K562 (cell line): ENCODE results near the gene MAP3K6. TPM values are rescaled to one million over a fixed set of nuclear protein-coding genes. Genes with fewer than 3 reads are reported as not detected.

Source experiments
- ATAC-seq: fragments of 200-7000 bp; cut with Tn5 transposase; 3 replicates; pipeline ENCODE4 v1.9.1; 2020; ENCODE audit warnings: moderate library complexity
- BruUV-seq: library from RNA; stranded (reverse); fragments of 400-500 nt; replicated peaks from 2 replicates; lab custom pipeline; 2021; lab: Mats Ljungman, UMichigan
- CTCF ChIA-PET: fragments of 300-600 bp; formaldehyde crosslinking; extraction: SDS; loops from one replicate; lab custom pipeline; 2021; ENCODE audit warnings: low intra/inter-chr PET ratio; lab: Yijun Ruan, JAX
- POLR2A ChIA-PET: fragments of 300-600, 350-650 bp; sonication (Branson Sonifier 250); formaldehyde crosslinking; extraction: SDS; loops from one replicate; lab custom pipeline; 2021; ENCODE audit warnings: antibody characterized with exemption, inconsistent platforms; lab: Yijun Ruan, JAX
- DNase-seq, 4 experiments: peaks; one replicate each; pipeline versions ENCODE4 v3.0.0 to v3.0.0-alpha.2; 2011 to 2018; ENCODE audit warnings: low spot score in 3 of 4, mixed read lengths in 3 of 4; ENCODE audit errors: extremely low read depth in 1 of 4
- FAIRE-seq: peaks from 2 replicates; lab custom pipeline; 2011; peaks lifted over from hg19 to GRCh38; lab: Jason Lieb, UNC
- H2AFZ ChIP-seq: 2 replicates; pipeline ENCODE4 v1.6.0; 2011; ENCODE audit warnings: low read depth, low read length, control low read depth, inconsistent platforms
- H3K27ac ChIP-seq: fragments of 200-600 bp; 3 replicates; pipeline ENCODE4 v1.8.0; 2011; ENCODE audit warnings: low read depth, mild to moderate bottlenecking, control low read depth, inconsistent platforms, low read length, moderate library complexity, mixed read lengths; ENCODE audit errors: extremely low read depth
- H3K27me3 ChIP-seq, 2 experiments: fragments of 300-600 bp in 1 of 2; 2 replicates in 1 of 2; 3 replicates in 1 of 2; pipeline versions ENCODE4 v1.6.0 to v1.8.0; 2011; ENCODE audit warnings: inconsistent platforms in 2 of 2, low read length in 2 of 2, mild to moderate bottlenecking in 1 of 2, mixed read lengths in 1 of 2, moderate library complexity in 1 of 2; ENCODE audit not compliant: control insufficient read depth in 2 of 2, insufficient read depth in 2 of 2
- H3K36me3 ChIP-seq: fragments of 300-600 bp; 3 replicates; pipeline ENCODE4 v1.8.0; 2011; ENCODE audit warnings: mild to moderate bottlenecking, low read length, inconsistent platforms; ENCODE audit not compliant: control insufficient read depth, insufficient read depth
- H3K4me1 ChIP-seq, 2 experiments: fragments of 200-600 bp in 1 of 2; replicated peaks in 1 of 2; 2 replicates in 1 of 2; 3 replicates in 1 of 2; pipeline versions ENCODE4 v1.5.1 to v1.8.0; 2011; ENCODE audit warnings: inconsistent platforms in 2 of 2, low read length in 2 of 2, mild to moderate bottlenecking in 1 of 2, mixed read lengths in 1 of 2, moderate library complexity in 1 of 2; ENCODE audit not compliant: control insufficient read depth in 2 of 2, insufficient read depth in 2 of 2
- H3K4me2 ChIP-seq: 2 replicates; pipeline ENCODE4 v1.6.1; 2011; ENCODE audit warnings: low read length, control low read depth, inconsistent platforms, mixed read lengths; ENCODE audit not compliant: insufficient read depth
- H3K4me3 ChIP-seq: fragments of 200-600 bp; sonication (generic), shearing (Covaris generic); 2 replicates; pipeline ENCODE4 v1.5.1; 2016; ENCODE audit warnings: control low read depth, inconsistent platforms
- H3K79me2 ChIP-seq: fragments of 200-600 bp; 3 replicates; pipeline ENCODE4 v1.8.0; 2011; ENCODE audit warnings: low read length, inconsistent platforms; ENCODE audit not compliant: control insufficient read depth, insufficient read depth
- H3K9ac ChIP-seq, 2 experiments: 2 replicates each; pipeline versions ENCODE4 v1.6.0 to v1.6.1; 2011; ENCODE audit warnings: low read depth in 2 of 2, low read length in 2 of 2, control low read depth in 1 of 2, inconsistent platforms in 1 of 2, mild to moderate bottlenecking in 1 of 2, mixed read lengths in 1 of 2; ENCODE audit not compliant: insufficient read depth in 1 of 2
- H3K9me1 ChIP-seq: one replicate; pipeline ENCODE4 v1.6.0; 2011; ENCODE audit warnings: inconsistent platforms, mild to moderate bottlenecking, low read length, moderate library complexity; ENCODE audit not compliant: control insufficient read depth, insufficient read depth
- H3K9me3 ChIP-seq: replicated peaks from 2 replicates; pipeline ENCODE4 v1.5.1; 2011; ENCODE audit warnings: low read depth, low read length, inconsistent platforms; ENCODE audit not compliant: control insufficient read depth, insufficient read depth
- H4K20me1 ChIP-seq: replicated peaks from 2 replicates; pipeline ENCODE4 v1.6.1; 2011; ENCODE audit warnings: low read length, inconsistent platforms, mixed read lengths; ENCODE audit not compliant: control insufficient read depth, insufficient read depth
- ATF2 ChIP-seq: sonication (generic); formaldehyde crosslinking; IDR thresholded peaks from 2 replicates; pipeline ENCODE4 v1.8.1; 2022; ENCODE audit warnings: missing genetic modification reagents
- CEBPG ChIP-seq, 3 experiments: fragments of 200-800 bp in 1 of 3; sonication (Bioruptor generic) in 1 of 3; sonication (generic) in 1 of 3; formaldehyde crosslinking in 1 of 3; IDR thresholded peaks in 2 of 3; conservative IDR thresholded peaks in 1 of 3; 2 replicates each; pipeline versions ENCODE4 v1.6.1 to v1.8.0; 2016 to 2022; ENCODE audit warnings: missing compliant biosample characterization in 2 of 3, missing genetic modification characterization in 2 of 3, mild to moderate bottlenecking in 1 of 3, missing genetic modification reagents in 1 of 3
- COPS2 ChIP-seq: fragments of 450-650 bp; conservative IDR thresholded peaks from 2 replicates; pipeline ENCODE4 v1.6.1; 2016; ENCODE audit warnings: mild to moderate bottlenecking, moderate library complexity
- ILF3 ChIP-seq: fragments of 450-650 bp; IDR thresholded peaks from 2 replicates; pipeline ENCODE4 v1.6.1; 2018; ENCODE audit warnings: antibody characterized with exemption, mild to moderate bottlenecking, moderate library complexity, borderline replicate concordance
- NR2C1 ChIP-seq, 2 experiments: fragments of 450-650 bp; IDR thresholded peaks; 2 replicates each; pipeline ENCODE4 v1.6.1; 2017; ENCODE audit warnings: mild to moderate bottlenecking in 2 of 2, antibody characterized with exemption in 1 of 2, inconsistent platforms in 1 of 2, missing compliant biosample characterization in 1 of 2, missing genetic modification characterization in 1 of 2
- ZNF197 ChIP-seq: fragments of 200-800 bp; sonication (Bioruptor generic); IDR thresholded peaks from 2 replicates; pipeline ENCODE4 v1.6.1; 2016; ENCODE audit warnings: low read depth, missing genetic modification characterization, missing compliant biosample characterization
- whole genome bisulfite sequencing: fragments of 100-300 bp; shearing (Covaris generic); methylation state at CpG from one replicate; pipeline ENCODE4 v1.1.6; 2016; ENCODE audit warnings: low coverage, mixed read lengths; ENCODE audit not compliant: insufficient coverage; ENCODE audit errors: missing lambda C conversion rate; 5-methylcytosine and 5-hydroxymethylcytosine counted together
- in situ Hi-C: fragments of 300-500 bp; cut with MboI; formaldehyde crosslinking; loops from 4 replicates; pipeline ENCODE4 v1.15.0; 2018; ENCODE audit warnings: inconsistent platforms, mixed read lengths
- intact Hi-C: fragments of 100-400 bp; cut with micrococcal nuclease; formaldehyde crosslinking; loops from 2 replicates; pipeline ENCODE4 v1.14.2; 2022
- polyA plus RNA-seq, 8 experiments: library from polyadenylated mRNA; depleted of rRNA in 4 of 8; stranded (reverse) in 5 of 8; unstranded in 3 of 8; fragments of >200 nt; fragmentation: Nextera tagmentation in 2 of 8; fragmentation: Illumina TruSeq in 1 of 8; extraction: Ambion mirVana in 2 of 8; extraction: Trizol in 1 of 8; gene quantifications; 2 replicates each; pipeline versions ENCODE4 v1.2.1 to v1.2.3, GENCODE V29; 2011 to 2014; ENCODE audit warnings: inconsistent platforms in 1 of 8, missing spikeins in 1 of 8
- total RNA-seq, 7 experiments: library from RNA; depleted of rRNA in 6 of 7; stranded (reverse); fragments of >200 nt in 6 of 7; fragmentation: Illumina TruSeq in 2 of 7; extraction: Trizol in 2 of 7; gene quantifications; 2 replicates each; pipeline versions ENCODE4 v1.2.1 to v1.2.3, GENCODE V29; 2011 to 2021; ENCODE audit warnings: low replicate concordance in 1 of 7
- TF ChIP-seq, protein P1 (sequence below): fragments of 250-450 bp; sonication (Bioruptor Pico); IDR thresholded peaks from 2 replicates; pipeline ENCODE4 v1.5.0; 2021; ENCODE audit warnings: mild to moderate bottlenecking, borderline replicate concordance
- TF ChIP-seq, protein P2 (sequence below): sonication (generic); formaldehyde crosslinking; IDR thresholded peaks from 2 replicates; pipeline ENCODE4 v1.8.0; 2022; ENCODE audit warnings: missing genetic modification reagents, mild to moderate bottlenecking, moderate library complexity, borderline replicate concordance
- TF ChIP-seq, protein P3 (sequence below): fragments of 450-650 bp; IDR thresholded peaks from 2 replicates; pipeline ENCODE4 v1.6.1; 2016; ENCODE audit warnings: missing biosample characterization, missing genetic modification characterization
- TF ChIP-seq, protein P4 (sequence below): sonication (generic); formaldehyde crosslinking; IDR thresholded peaks from 2 replicates; pipeline ENCODE4 v1.8.1; 2023; ENCODE audit warnings: mild to moderate bottlenecking, missing genetic modification reagents

Gene MAP3K6
- total and polyA plus RNA-seq, 9 of the 15 experiments (the other 6 are each of a cell fraction or from before 2014, with no cell fraction given): 0.99 to 21.9 (median 7.0) TPM

GRCh38 chr1:27364696-27365371, 1.9 kb downstream of the MAP3K6 start:
- Histone ChIP-seq H3K27ac (peak overlapping the region; percentile 78), H3K27me3 (no peaks in the 10 kb centered on the region), H3K4me2 (peak overlapping the region; percentile 84), H3K9ac (peak overlapping the region; percentile 71 to 85), H3K9me3 (no peaks in the 10 kb centered on the region), H3K4me1 (peaks cover 22 to 64% of the 10 kb centered on the region in 2 experiments; a peak in 4 of 5 replicates), H3K79me2 (no peaks in the 10 kb centered on the region), H3K9me1 (no peaks in the 10 kb centered on the region), H3K4me3 (peak overlapping the region; percentile 82), H3K36me3 (no peaks in the 10 kb centered on the region), H2AFZ (peak overlapping the region; percentile 77), H4K20me1 (no peaks in the 10 kb centered on the region; the same call in 1 of the 2 replicates)
- ChIA-PET POLR2A (interaction anchor here (0.5 to 3.3 kb wide), 16 partner anchors 8 to 1216 kb away, joined by 3 to 20 read pairs (median 4); partner anchors contain the start of genes CD164L2, FCN3 and SYTL1), CTCF (no interaction called here)
- no peak; the same call in 2 of the 3 replicates for ATAC-seq
- DNase-seq: no peak
- no peak for FAIRE-seq
- in situ Hi-C loops (no loop called here), intact Hi-C loops (loop anchor here (10.0 kb wide), 1 partner anchor 170 kb away; no protein-coding TSS in a partner anchor)
- 66% methylated on average over 11 of the region's 11 CpGs for whole genome bisulfite sequencing
- TSS peak; percentile 73 for BruUV-seq
- TF ChIP-seq, protein P1, sequence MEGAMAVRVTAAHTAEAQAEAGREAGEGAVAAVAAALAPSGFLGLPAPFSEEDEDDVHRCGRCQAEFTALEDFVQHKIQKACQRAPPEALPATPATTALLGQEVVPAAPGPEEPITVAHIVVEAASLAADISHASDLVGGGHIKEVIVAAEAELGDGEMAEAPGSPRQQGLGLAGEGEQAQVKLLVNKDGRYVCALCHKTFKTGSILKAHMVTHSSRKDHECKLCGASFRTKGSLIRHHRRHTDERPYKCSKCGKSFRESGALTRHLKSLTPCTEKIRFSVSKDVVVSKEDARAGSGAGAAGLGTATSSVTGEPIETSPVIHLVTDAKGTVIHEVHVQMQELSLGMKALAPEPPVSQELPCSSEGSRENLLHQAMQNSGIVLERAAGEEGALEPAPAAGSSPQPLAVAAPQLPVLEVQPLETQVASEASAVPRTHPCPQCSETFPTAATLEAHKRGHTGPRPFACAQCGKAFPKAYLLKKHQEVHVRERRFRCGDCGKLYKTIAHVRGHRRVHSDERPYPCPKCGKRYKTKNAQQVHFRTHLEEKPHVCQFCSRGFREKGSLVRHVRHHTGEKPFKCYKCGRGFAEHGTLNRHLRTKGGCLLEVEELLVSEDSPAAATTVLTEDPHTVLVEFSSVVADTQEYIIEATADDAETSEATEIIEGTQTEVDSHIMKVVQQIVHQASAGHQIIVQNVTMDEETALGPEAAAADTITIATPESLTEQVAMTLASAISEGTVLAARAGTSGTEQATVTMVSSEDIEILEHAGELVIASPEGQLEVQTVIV (CRISPR knock-in tag): no peak
- TF ChIP-seq COPS2 (no peak), ZNF197 (CRISPR knock-in tag) (no peak), ATF2 (no peak), CEBPG (CRISPR knock-in tag; IDR thresholded peaks at IDR 0.05) (peak; percentile 15), CEBPG (tag; conservative IDR thresholded peaks at IDR 0.05 in 1 of 2, IDR thresholded peaks at IDR 0.05 in 1 of 2) (peak in 1 of 2 experiments; percentile 44; a peak in 1 of 4 replicates), ILF3 (no peak), NR2C1 (IDR thresholded peaks at IDR 0.05) (peak; percentile 59; the same call in 1 of the 2 replicates), NR2C1 (tag; IDR thresholded peaks at IDR 0.05) (no peak)
- TF ChIP-seq, protein P2, sequence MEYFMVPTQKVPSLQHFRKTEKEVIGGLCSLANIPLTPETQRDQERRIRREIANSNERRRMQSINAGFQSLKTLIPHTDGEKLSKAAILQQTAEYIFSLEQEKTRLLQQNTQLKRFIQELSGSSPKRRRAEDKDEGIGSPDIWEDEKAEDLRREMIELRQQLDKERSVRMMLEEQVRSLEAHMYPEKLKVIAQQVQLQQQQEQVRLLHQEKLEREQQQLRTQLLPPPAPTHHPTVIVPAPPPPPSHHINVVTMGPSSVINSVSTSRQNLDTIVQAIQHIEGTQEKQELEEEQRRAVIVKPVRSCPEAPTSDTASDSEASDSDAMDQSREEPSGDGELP (CRISPR knock-in tag): no peak; the same call in 1 of the 2 replicates
- TF ChIP-seq, protein P3, sequence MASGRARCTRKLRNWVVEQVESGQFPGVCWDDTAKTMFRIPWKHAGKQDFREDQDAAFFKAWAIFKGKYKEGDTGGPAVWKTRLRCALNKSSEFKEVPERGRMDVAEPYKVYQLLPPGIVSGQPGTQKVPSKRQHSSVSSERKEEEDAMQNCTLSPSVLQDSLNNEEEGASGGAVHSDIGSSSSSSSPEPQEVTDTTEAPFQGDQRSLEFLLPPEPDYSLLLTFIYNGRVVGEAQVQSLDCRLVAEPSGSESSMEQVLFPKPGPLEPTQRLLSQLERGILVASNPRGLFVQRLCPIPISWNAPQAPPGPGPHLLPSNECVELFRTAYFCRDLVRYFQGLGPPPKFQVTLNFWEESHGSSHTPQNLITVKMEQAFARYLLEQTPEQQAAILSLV (tag): no peak
- TF ChIP-seq, protein P4, sequence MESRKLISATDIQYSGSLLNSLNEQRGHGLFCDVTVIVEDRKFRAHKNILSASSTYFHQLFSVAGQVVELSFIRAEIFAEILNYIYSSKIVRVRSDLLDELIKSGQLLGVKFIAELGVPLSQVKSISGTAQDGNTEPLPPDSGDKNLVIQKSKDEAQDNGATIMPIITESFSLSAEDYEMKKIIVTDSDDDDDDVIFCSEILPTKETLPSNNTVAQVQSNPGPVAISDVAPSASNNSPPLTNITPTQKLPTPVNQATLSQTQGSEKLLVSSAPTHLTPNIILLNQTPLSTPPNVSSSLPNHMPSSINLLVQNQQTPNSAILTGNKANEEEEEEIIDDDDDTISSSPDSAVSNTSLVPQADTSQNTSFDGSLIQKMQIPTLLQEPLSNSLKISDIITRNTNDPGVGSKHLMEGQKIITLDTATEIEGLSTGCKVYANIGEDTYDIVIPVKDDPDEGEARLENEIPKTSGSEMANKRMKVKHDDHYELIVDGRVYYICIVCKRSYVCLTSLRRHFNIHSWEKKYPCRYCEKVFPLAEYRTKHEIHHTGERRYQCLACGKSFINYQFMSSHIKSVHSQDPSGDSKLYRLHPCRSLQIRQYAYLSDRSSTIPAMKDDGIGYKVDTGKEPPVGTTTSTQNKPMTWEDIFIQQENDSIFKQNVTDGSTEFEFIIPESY (CRISPR knock-in tag): no peak
